ENCODE results near the gene ANKRD17. TPM values are rescaled to one million over a fixed set of nuclear protein-coding genes. Genes with fewer than 3 reads are reported as not detected.

Gene ANKRD17
- polyA plus RNA-seq, 1 of the 3 experiments (the other 2 are of a cell fraction): 25.6 TPM

GRCh38 chr4:73277201-73277600 is 18.6 kb upstream of the ANKRD17 start:
- Histone ChIP-seq H3K9ac (no peak overlapping the region), H3K4me1 (ENCODE audit: control insufficient read depth in 1 of 2, insufficient read depth in 2 of 2, low read depth in 1 of 2, low read length in 1 of 2) (no peaks in the 10 kb centered on the region; a peak in 1 of 4 replicates), H3K27ac (ENCODE audit: low read depth in 2 of 2, low read length in 1 of 2) (no peak overlapping the region), H3K79me2 (ENCODE audit: insufficient read depth) (no peaks in the 10 kb centered on the region), H3F3A (replicated peaks; ENCODE audit: insufficient read depth) (no peaks in the 10 kb centered on the region), H3K4me3 (ENCODE audit: low read depth in 2 of 2, low read length in 1 of 2) (no peak overlapping the region), H3K9me2 (no peaks in the 10 kb centered on the region), H4K20me1 (ENCODE audit: insufficient read depth) (no peaks in the 10 kb centered on the region), H3K27me3 (ENCODE audit: insufficient read depth) (no peaks in the 10 kb centered on the region), H3K4me2 (no peak overlapping the region), H2AFZ (ENCODE audit: low read depth) (no peak overlapping the region), H3K36me3 (replicated peaks in 1 of 2; ENCODE audit: control insufficient read depth in 1 of 2, insufficient read depth in 2 of 2, low read length in 1 of 2) (peaks cover 0 to 8% of the 10 kb centered on the region in 2 experiments), H3K9me3 (no peaks in the 10 kb centered on the region)
- DNase-seq: no peak
- TF ChIP-seq MEF2A (IDR thresholded peaks at IDR 0.05; ENCODE audit: borderline replicate concordance, low read depth): no peak
- TF ChIP-seq SMC3 (IDR thresholded peaks at IDR 0.05; ENCODE audit: low read depth, low read length): no peak
- no peak for TF ChIP-seq RXRA (IDR thresholded peaks at IDR 0.05; ENCODE audit: borderline replicate concordance, low read depth)
- no peak for TF ChIP-seq FOXM1 (IDR thresholded peaks at IDR 0.05; ENCODE audit: low read depth)
- TF ChIP-seq, protein P1, sequence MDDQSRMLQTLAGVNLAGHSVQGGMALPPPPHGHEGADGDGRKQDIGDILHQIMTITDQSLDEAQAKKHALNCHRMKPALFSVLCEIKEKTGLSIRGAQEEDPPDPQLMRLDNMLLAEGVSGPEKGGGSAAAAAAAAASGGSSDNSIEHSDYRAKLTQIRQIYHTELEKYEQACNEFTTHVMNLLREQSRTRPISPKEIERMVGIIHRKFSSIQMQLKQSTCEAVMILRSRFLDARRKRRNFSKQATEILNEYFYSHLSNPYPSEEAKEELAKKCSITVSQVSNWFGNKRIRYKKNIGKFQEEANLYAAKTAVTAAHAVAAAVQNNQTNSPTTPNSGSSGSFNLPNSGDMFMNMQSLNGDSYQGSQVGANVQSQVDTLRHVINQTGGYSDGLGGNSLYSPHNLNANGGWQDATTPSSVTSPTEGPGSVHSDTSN (IDR thresholded peaks at IDR 0.05): no peak
- TF ChIP-seq POLR2AphosphoS5 (IDR thresholded peaks at IDR 0.05; ENCODE audit: low read depth, low read length): no peak
- no peak for TF ChIP-seq RFX5 (IDR thresholded peaks at IDR 0.05; ENCODE audit: low read length)
- TF ChIP-seq ZBTB33 (IDR thresholded peaks at IDR 0.05; ENCODE audit: borderline replicate concordance, low read depth): no peak
- no peak for TF ChIP-seq SIN3A (IDR thresholded peaks at IDR 0.05; ENCODE audit: borderline replicate concordance, low read depth, low read length)
- WGBS (ENCODE audit: low lambda C conversion rate): 94% methylated on average over 1 of the region's 1 CpG
- ChIA-PET POLR2A (no interaction called here), CTCF (no interaction called here)

DNA sequence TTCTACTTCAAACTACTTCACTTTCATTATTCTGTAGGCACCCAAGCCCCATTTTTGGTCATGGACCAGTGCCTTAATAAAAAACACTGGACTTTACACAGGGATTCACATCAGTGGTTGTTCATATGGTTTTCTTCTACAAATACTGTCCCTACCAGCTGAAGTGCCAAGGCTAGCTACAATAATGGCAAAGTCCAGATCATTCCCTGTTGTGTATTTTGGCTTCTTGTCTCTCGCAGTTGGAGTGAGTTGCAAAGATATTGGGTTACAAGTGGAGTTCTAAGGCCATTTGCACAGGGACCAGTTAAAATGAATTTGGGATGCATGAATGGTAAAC is 16.7 kb upstream of the ANKRD17 start:
- CTCF ChIA-PET: no interaction called here
- Histone ChIP-seq H3K36me3 (replicated peaks in 1 of 2; ENCODE audit: control insufficient read depth in 1 of 2, insufficient read depth in 2 of 2, low read length in 1 of 2) (peaks cover 0 to 13% of the 10 kb centered on the region in 2 experiments), H3K9ac (no peak overlapping the region), H3K4me3 (ENCODE audit: low read depth in 2 of 2, low read length in 1 of 2) (no peak overlapping the region), H3K27ac (ENCODE audit: low read depth in 2 of 2, low read length in 1 of 2) (no peak overlapping the region), H4K20me1 (ENCODE audit: insufficient read depth) (no peaks in the 10 kb centered on the region), H3K9me2 (no peaks in the 10 kb centered on the region), H2AFZ (ENCODE audit: low read depth) (no peak overlapping the region), H3K4me2 (no peak overlapping the region), H3K27me3 (ENCODE audit: insufficient read depth) (no peaks in the 10 kb centered on the region), H3K9me3 (no peaks in the 10 kb centered on the region), H3F3A (replicated peaks; ENCODE audit: insufficient read depth) (no peaks in the 10 kb centered on the region), H3K4me1 (ENCODE audit: control insufficient read depth in 1 of 2, insufficient read depth in 2 of 2, low read depth in 1 of 2, low read length in 1 of 2) (no peaks in the 10 kb centered on the region; a peak in 1 of 4 replicates), H3K79me2 (ENCODE audit: insufficient read depth) (no peaks in the 10 kb centered on the region)
- TF ChIP-seq USF1 (IDR thresholded peaks at IDR 0.05; ENCODE audit: borderline replicate concordance, low read depth): no peak
- TF ChIP-seq MXI1 (IDR thresholded peaks at IDR 0.05; ENCODE audit: low read depth, low read length): no peak
- TF ChIP-seq ZBTB33 (IDR thresholded peaks at IDR 0.05; ENCODE audit: borderline replicate concordance, low read depth): no peak
- TF ChIP-seq IRF3 (IDR thresholded peaks at IDR 0.05; ENCODE audit: low read depth, low read length): no peak
- no peak for TF ChIP-seq USF2 (IDR thresholded peaks at IDR 0.05; ENCODE audit: borderline replicate concordance, low read depth, low read length)
- TF ChIP-seq CHD2 (IDR thresholded peaks at IDR 0.05; ENCODE audit: low read length, partially characterized antibody): no peak
- DNase-seq: no peak
- POLR2A ChIA-PET: no interaction called here
- 100% methylated on average over 1 of the region's 1 CpG for WGBS (ENCODE audit: low lambda C conversion rate)

All from SK-N-SH (cell line).